Endothelial cell of umbilical vein (primary cell): ENCODE measurements around the gene PKMYT1.

Source experiments
- EZH2 ChIP-seq: IDR thresholded peaks from 2 replicates; pipeline ENCODE4 v1.6.1; 2012; ENCODE audit warnings: borderline replicate concordance, low read depth, mild to moderate bottlenecking, moderate library complexity, low read length, inconsistent platforms; ENCODE audit not compliant: severe bottlenecking
- MAX ChIP-seq: IDR thresholded peaks from 2 replicates; pipeline ENCODE4 v1.6.1; 2011; ENCODE audit not compliant: insufficient read depth, insufficient read length
- POLR2A ChIP-seq: IDR thresholded peaks from 2 replicates; pipeline ENCODE4 v1.6.1; 2012; ENCODE audit warnings: low read depth, mild to moderate bottlenecking, control low read depth, low read length
- POLR2AphosphoS5 ChIP-seq: IDR thresholded peaks from 2 replicates; pipeline ENCODE4 v1.6.1; 2012; ENCODE audit warnings: low read depth, mild to moderate bottlenecking, control low read depth, low read length, moderate library complexity; ENCODE audit not compliant: insufficient read depth
- TF ChIP-seq, protein P1 (sequence below), 2 donors: IDR thresholded peaks; 1 replicate in 1 of 2; 2 replicates in 1 of 2; pipeline ENCODE4 v1.5.1; 2011; ENCODE audit warnings: low read length in 2 of 2, mild to moderate bottlenecking in 2 of 2, moderate library complexity in 2 of 2, control low read depth in 1 of 2, inconsistent platforms in 1 of 2, low read depth in 1 of 2; ENCODE audit not compliant: insufficient read depth in 1 of 2; ENCODE audit errors: extremely low read depth in 1 of 2

- TF ChIP-seq EZH2 (no peak), MAX (no peak), POLR2A (no peak), POLR2AphosphoS5 (no peak)
- TF ChIP-seq, protein P1, sequence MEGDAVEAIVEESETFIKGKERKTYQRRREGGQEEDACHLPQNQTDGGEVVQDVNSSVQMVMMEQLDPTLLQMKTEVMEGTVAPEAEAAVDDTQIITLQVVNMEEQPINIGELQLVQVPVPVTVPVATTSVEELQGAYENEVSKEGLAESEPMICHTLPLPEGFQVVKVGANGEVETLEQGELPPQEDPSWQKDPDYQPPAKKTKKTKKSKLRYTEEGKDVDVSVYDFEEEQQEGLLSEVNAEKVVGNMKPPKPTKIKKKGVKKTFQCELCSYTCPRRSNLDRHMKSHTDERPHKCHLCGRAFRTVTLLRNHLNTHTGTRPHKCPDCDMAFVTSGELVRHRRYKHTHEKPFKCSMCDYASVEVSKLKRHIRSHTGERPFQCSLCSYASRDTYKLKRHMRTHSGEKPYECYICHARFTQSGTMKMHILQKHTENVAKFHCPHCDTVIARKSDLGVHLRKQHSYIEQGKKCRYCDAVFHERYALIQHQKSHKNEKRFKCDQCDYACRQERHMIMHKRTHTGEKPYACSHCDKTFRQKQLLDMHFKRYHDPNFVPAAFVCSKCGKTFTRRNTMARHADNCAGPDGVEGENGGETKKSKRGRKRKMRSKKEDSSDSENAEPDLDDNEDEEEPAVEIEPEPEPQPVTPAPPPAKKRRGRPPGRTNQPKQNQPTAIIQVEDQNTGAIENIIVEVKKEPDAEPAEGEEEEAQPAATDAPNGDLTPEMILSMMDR (IDR thresholded peaks at IDR 0.05; ENCODE audit: extremely low read depth in 1 of 2, insufficient read depth in 1 of 2, low read depth in 1 of 2, low read length in 2 of 2), result no peak
Observed at GRCh38 chr16:2996298-2996697, 16.1 kb upstream of the PKMYT1 start.
